PC-9 (cell line): ENCODE measurements around the gene FAM151A. TPM values are rescaled to one million over a fixed set of nuclear protein-coding genes. Genes with fewer than 3 reads are reported as not detected.

Experiments
- BruUV-seq: library from RNA; stranded (reverse); fragments of 400-500 nt; replicated peaks from 2 replicates; lab custom pipeline; 2021; lab: Mats Ljungman, UMichigan
- CTCF ChIA-PET: fragments of 300-600 bp; sonication (Branson Sonifier 250); formaldehyde crosslinking; loops from one replicate; lab custom pipeline; 2022; ENCODE audit warnings: antibody characterized with exemption; lab: Charles Lee
- POLR2A ChIA-PET: fragments of 300-600 bp; sonication (Branson Sonifier 250); formaldehyde crosslinking; loops from one replicate; lab custom pipeline; 2022; ENCODE audit warnings: antibody characterized with exemption; ENCODE audit not compliant: unreplicated experiment; lab: Charles Lee
- DNase-seq, 2 experiments: peaks; one replicate each; pipeline versions ENCODE4 v3.0.0 to v3.0.0-alpha.2; 2015 to 2022; ENCODE audit warnings: mixed read lengths in 1 of 2
- H2AFZ ChIP-seq: fragments of 200-600 bp; sonication (generic); 2 replicates; pipeline ENCODE4 v1.8.1; 2017; ENCODE audit warnings: antibody characterized with exemption
- H3F3A ChIP-seq: fragments of 200-600 bp; sonication (generic); 2 replicates; pipeline ENCODE4 v1.8.1; 2017; ENCODE audit warnings: antibody characterized with exemption, mild to moderate bottlenecking, low read depth; ENCODE audit not compliant: insufficient read depth
- H3K27ac ChIP-seq: fragments of 200-600 bp; sonication (generic); 2 replicates; pipeline ENCODE4 v1.6.1; 2016; ENCODE audit warnings: mixed run types
- H3K27me3 ChIP-seq: fragments of 200-600 bp; sonication (generic); 2 replicates; pipeline ENCODE4 v1.6.1; 2016; ENCODE audit warnings: low read depth, mixed run types; ENCODE audit not compliant: insufficient read depth
- H3K36me3 ChIP-seq: fragments of 200-600 bp; sonication (generic); 2 replicates; pipeline ENCODE4 v1.6.1; 2016; ENCODE audit warnings: low read depth, mixed run types
- H3K4me1 ChIP-seq: fragments of 200-600 bp; sonication (generic); replicated peaks from 2 replicates; pipeline ENCODE4 v1.6.1; 2016; ENCODE audit warnings: mixed run types; ENCODE audit not compliant: insufficient read depth
- H3K4me2 ChIP-seq: fragments of 200-600 bp; sonication (generic); 2 replicates; pipeline ENCODE4 v1.6.1; 2017; ENCODE audit warnings: mixed run types
- H3K4me3 ChIP-seq: fragments of 200-600 bp; sonication (generic); 2 replicates; pipeline ENCODE4 v1.6.1; 2016; ENCODE audit warnings: mixed run types
- H3K79me2 ChIP-seq: fragments of 200-600 bp; sonication (generic); 2 replicates; pipeline ENCODE4 v1.6.1; 2017; ENCODE audit warnings: low read depth, mixed run types
- H3K9me2 ChIP-seq: fragments of 200-600 bp; sonication (generic); 2 replicates; pipeline ENCODE4 v1.8.1; 2017; ENCODE audit warnings: mild to moderate bottlenecking; ENCODE audit not compliant: insufficient read depth
- H3K9me3 ChIP-seq: fragments of 200-600 bp; sonication (generic); 2 replicates; pipeline ENCODE4 v1.8.1; 2016; ENCODE audit warnings: low read depth; ENCODE audit not compliant: insufficient read depth
- H4K20me1 ChIP-seq: fragments of 200-600 bp; sonication (generic); 2 replicates; pipeline ENCODE4 v1.8.1; 2017; ENCODE audit not compliant: insufficient read depth
- CTCF ChIP-seq: fragments of 200-600 bp; sonication (generic); conservative IDR thresholded peaks from 2 replicates; pipeline ENCODE4 v1.6.1; 2017; ENCODE audit warnings: mixed run types, antibody characterized with exemption, mild to moderate bottlenecking, moderate library complexity
- EZH2 ChIP-seq: fragments of 200-600 bp; sonication (generic); IDR thresholded peaks from 2 replicates; pipeline ENCODE4 v1.8.0; 2017; ENCODE audit warnings: antibody characterized with exemption, low read depth
- intact Hi-C: fragments of 100-400 bp; cut with micrococcal nuclease; formaldehyde crosslinking; loops from one replicate; pipeline ENCODE4 v1.10.0; 2022; ENCODE audit not compliant: unreplicated experiment
- total RNA-seq: library from RNA; stranded (reverse); gene quantifications from 2 replicates; pipeline ENCODE4 v1.2.3, GENCODE V29; 2021

FAM151A gene
- total RNA-seq, 1 experiment from 2014 or later: not detected

DNA sequence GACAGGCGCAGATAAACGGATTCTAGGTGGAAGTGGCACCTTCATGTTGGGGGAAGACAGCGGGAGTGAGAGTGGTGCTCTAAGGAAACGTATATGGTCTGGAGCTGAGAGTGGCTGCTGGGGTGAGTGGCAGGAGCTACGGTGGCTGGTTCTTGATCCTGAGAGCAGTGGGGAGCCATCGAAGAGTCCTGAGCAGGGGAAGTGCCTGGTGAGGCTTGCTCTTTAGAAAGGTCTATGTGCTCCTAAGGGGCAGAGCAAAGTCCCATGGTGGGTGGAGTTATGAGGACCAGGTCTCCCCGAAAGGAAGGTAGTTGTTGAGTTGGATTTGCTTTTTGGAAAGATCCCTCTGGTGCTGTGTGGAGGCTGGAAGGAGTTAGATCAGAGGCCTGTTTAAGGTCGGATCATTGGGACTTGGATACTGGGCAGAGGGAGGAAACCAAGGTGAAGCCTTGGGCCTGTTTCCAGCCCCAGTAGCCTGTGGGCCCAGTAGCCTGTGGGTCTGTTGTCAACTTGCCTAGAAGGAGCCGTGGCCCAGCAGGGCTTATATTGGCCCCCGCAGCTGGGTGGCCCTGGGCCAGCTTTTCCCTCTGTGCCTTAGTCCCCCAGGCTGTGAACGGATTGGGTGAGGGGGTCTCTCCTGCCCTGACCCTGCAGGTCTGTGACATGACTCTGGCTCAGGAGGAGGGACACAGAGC is 42.3 kb downstream of the FAM151A start:
- intact Hi-C loops: loop anchor here (1.0 kb wide), 1 partner anchor 39 kb away; no protein-coding TSS in a partner anchor
- Histone ChIP-seq H3K27ac (no peak overlapping the region), H3K27me3 (no peaks in the 10 kb centered on the region), H3K9me2 (no peaks in the 10 kb centered on the region), H2AFZ (no peak overlapping the region), H3K4me1 (no peaks in the 10 kb centered on the region), H3K9me3 (no peaks in the 10 kb centered on the region), H3K79me2 (no peaks in the 10 kb centered on the region), H3K4me2 (no peak overlapping the region), H3K4me3 (no peak overlapping the region), H3K36me3 (no peaks in the 10 kb centered on the region), H4K20me1 (no peaks in the 10 kb centered on the region), H3F3A (no peaks in the 10 kb centered on the region)
- BruUV-seq: no TSS peak
- TF ChIP-seq CTCF (no peak), EZH2 (no peak)
- DNase-seq: no peak
- POLR2A ChIA-PET: interaction anchor here (0.6 to 0.7 kb wide), 2 partner anchors 33 to 601 kb away, joined by 3 read pairs; no protein-coding TSS in a partner anchor
- CTCF ChIA-PET: interaction anchor here (0.6 kb wide), 2 partner anchors 220 to 470 kb away, joined by 3 read pairs; partner anchors contain the start of gene TTC22

GRCh38 chr1:54579337-54579781 is 44.0 kb downstream of the FAM151A start:
- Histone ChIP-seq H3K36me3 (no peaks in the 10 kb centered on the region), H3K9me2 (no peaks in the 10 kb centered on the region), H3K4me1 (no peaks in the 10 kb centered on the region), H3K4me3 (no peak overlapping the region), H4K20me1 (no peaks in the 10 kb centered on the region), H3F3A (no peaks in the 10 kb centered on the region), H3K4me2 (no peak overlapping the region), H2AFZ (no peak overlapping the region), H3K27ac (no peak overlapping the region), H3K27me3 (no peaks in the 10 kb centered on the region), H3K9me3 (no peaks in the 10 kb centered on the region), H3K79me2 (no peaks in the 10 kb centered on the region)
- intact Hi-C loops: no loop called here
- ChIA-PET POLR2A (interaction anchor here (0.5 kb wide), 1 partner anchor 37 kb away, joined by 3 read pairs; no protein-coding TSS in a partner anchor), CTCF (interaction anchor here (0.6 kb wide), 2 partner anchors 80 to 84 kb away, joined by 3 to 11 read pairs; no protein-coding TSS in a partner anchor)
- DNase-seq: no peak
- TF ChIP-seq CTCF: no peak
- no peak for TF ChIP-seq EZH2
- BruUV-seq: no TSS peak

DNA sequence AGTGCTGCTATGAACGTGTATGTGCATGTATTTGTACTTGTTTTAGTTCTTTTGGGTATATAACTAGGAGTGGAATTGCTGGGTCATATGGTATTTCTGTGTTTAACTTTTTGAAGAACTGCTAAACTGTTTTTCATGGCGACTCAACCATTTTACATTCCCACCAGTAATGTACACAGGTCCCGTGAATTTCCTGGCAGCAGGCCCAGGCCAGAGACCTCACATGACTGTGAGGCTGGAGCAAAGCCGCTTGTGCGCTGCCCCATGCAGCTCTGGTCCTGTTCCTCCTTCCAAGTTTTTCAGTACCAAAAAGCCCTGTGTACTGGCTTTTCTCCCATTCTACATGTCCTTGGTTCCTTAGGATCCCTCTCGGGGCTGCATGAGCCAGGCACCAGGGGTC is 45.7 kb downstream of the FAM151A start:
- Histone ChIP-seq H4K20me1 (no peaks in the 10 kb centered on the region), H3K9me2 (no peaks in the 10 kb centered on the region), H3K4me2 (no peak overlapping the region), H3K27ac (no peak overlapping the region), H3K79me2 (no peaks in the 10 kb centered on the region), H3K4me1 (no peaks in the 10 kb centered on the region), H2AFZ (no peak overlapping the region), H3F3A (no peaks in the 10 kb centered on the region), H3K9me3 (no peaks in the 10 kb centered on the region), H3K36me3 (no peaks in the 10 kb centered on the region), H3K4me3 (no peak overlapping the region), H3K27me3 (no peaks in the 10 kb centered on the region)
- TF ChIP-seq CTCF: no peak
- TF ChIP-seq EZH2: no peak
- intact Hi-C loops: no loop called here
- no TSS peak for BruUV-seq
- ChIA-PET POLR2A (no interaction called here), CTCF (no interaction called here)
- peak in 1 of 2 experiments; percentile 25 for DNase-seq
